NCI-H2171 (cell line): ENCODE measurements around the gene SCAMP5.

Experiments used
- DNase-seq: peaks from one replicate; lab custom pipeline; 2025; lab: John Stamatoyannopoulos, UW

Gene SCAMP5

GRCh38 chr15:75048394-75048793 is 53.0 kb downstream of the SCAMP5 start:
- no peak for DNase-seq

- DNase-seq = peak; percentile 82
Observed at GRCh38 chr15:75049392-75049791, 54.0 kb downstream of the SCAMP5 start.

GRCh38 chr15:75050283-75050682 is 54.9 kb downstream of the SCAMP5 start:
- DNase-seq = no peak

- peak; percentile 73 for DNase-seq
Observed at GRCh38 chr15:75051191-75051608, 55.8 kb downstream of the SCAMP5 start.

- DNase-seq = no peak
Observed at GRCh38 chr15:75051711-75052110, 56.3 kb downstream of the SCAMP5 start.

DNA sequence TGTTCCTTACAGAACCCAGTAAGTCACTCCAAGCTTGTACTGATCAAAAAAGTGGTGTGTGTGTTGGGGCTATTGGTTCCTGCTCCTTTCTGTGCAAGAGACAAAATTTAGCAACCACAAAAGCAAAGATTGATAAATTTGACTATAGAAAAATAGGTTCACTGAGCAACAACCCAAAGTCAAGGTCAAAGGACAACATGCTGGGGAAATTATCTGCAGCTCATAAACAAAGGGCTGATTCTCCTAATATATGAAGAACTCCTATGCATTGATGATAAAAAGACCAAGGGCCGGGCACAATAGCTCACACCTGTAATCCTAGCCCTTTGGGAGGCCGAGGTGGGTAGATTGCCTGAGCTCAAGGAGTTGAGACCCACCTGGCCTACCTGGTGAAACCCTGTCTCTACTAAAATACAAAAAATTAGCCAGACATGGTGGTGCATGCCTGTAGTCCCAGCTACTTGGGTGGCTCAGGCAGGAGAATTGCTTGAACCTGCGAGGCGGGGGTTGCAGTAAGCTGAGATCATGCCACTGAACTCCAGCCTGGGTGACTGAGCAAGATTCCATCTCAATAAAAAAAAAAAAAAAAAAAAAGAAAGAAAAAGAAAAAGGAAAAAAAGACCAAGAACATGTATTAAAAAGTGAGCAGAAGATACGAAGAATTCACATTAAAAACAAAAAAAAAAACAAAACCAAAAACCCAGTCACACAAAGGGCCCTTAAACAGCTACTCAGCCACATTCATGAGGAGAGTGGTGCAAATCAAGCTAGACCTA is 57.8 kb downstream of the SCAMP5 start:
- no peak for DNase-seq

GRCh38 chr15:75053748-75054125 is 58.4 kb downstream of the SCAMP5 start:
- no peak for DNase-seq

DNA sequence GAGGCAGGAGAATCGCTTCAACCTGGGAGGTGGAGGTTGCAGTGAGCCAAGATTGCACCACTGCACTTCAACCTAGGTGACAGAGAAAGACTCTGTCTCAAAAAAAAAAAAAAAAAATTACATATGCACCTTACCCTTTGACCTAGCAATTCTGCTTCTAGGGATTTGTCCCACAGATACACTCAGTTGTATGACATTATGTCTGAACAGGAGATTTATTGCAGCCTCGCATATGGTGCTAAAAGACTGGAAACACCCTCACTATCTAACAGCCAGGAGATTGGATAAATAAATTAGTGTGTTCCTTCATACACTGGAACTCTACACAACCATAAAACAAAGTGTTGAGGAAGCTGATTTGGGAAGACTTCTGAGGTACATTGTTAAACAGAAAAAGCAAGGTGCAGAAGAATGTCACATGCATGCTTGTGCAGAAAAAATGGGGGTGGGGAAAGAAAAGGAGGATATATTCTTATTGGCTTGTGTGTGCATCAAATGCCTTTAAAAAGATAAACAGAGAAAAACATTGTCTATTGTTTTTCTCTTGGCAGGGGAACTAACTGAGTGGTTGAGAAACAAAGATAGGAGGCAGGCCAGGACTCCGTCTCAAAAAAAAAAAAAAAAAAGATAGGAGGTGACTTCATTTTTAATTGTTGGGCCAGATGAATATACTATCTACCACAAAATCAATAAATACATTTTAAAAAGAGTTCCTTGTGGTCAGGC is 59.0 kb downstream of the SCAMP5 start:
- DNase-seq = no peak

DNA sequence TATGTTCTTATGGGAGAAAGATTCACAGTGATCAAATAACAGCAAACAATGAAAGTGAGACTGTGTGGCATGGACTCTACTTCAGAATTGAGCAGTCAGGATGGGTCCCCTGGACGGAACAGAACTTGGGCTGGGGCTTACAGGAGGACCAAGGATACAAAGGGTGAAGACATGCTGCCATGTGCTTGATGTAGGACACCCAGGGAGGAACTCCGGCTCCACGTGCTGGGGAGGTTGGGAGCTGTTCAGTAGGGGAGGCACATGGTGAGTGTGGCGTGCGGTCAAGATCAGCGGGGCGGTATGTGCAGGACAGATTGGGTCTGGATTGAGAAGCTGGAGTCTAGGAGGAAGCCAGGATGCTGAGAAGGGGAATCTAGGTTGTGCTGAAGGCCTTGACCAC is 60.7 kb downstream of the SCAMP5 start:
- no peak for DNase-seq

DNA sequence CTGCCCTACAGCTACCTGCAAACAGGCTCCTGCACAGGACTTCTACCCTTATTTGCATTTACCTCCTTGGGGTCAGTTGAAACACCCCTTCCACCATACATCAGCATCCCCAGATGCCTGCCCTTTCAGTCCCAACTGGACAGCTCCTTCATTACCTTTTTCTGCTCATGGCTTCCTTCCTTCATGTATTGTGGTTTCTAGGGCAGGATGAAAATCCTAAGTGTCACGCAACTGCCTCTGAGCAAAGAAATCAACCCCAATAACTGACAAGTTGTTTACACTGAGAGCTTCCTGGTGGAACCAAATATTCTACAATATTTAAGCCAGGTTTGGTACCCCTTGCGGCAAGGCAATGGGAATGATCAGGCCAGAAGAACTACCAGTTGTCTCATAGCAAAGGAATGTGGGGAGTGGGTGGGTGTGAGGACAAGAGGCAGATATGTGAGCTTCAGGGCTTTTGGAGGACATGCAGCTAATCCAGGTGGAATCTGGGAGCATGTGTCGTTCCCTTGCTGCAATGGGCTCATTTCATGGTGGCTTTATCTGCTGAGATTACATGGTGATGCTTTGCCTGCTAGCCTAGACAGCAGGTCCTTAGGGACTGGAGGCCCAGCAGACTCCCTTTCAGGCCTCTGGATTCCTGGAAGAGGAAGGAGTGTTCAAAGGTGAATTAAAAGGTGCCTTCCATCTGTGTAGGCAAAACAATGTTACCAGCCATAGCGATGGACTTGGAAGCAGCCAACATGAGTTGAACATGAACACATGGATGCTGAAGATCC is 63.0 kb downstream of the SCAMP5 start:
- DNase-seq = no peak

- DNase-seq = no peak
Observed at GRCh38 chr15:75059607-75060006, 64.2 kb downstream of the SCAMP5 start.

DNA sequence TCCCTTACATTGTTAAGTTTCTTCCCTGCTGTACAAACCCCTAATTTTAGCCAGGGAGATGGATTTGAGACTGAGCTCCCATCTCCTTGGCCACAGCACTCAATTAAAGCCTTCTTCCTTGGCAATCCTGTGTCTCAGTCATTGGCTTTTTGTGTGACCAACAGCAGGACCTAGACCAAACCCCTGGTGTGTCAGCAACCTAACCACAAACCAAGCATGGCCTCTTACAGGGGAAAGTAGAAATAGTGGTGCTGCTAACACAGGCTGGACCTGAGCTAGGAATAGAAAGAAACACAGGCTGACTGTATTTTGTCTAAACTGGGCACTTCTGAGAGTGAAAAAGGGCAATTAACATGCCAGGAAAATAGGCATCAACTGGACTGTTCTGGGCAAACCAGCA is 65.9 kb downstream of the SCAMP5 start:
- DNase-seq = no peak

DNA sequence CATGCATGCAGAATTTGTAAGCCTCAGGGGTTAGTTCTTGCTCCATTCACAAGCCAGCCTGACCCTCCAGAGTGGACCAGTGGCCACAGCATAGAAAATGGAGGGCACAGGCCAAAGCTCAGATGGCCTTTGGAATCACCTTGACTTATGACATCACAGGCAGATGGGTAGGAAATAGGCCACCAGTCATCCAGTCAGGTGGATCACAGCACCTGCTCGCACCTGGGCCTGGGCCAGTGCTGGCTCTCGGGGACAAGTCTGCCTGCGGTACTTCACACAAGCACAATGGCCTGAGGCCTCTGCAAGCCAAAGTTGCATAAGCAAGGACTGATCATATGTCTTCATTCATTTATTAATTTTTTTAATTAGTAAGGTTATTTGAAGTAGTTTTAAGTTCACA is 67.3 kb downstream of the SCAMP5 start:
- no peak for DNase-seq

- no peak for DNase-seq
Observed at GRCh38 chr15:75063338-75063737, 68.0 kb downstream of the SCAMP5 start.

- no peak for DNase-seq
Observed at GRCh38 chr15:75063889-75064288, 68.5 kb downstream of the SCAMP5 start.

GRCh38 chr15:75064846-75065245 is 69.5 kb downstream of the SCAMP5 start:
- DNase-seq = no peak

DNA sequence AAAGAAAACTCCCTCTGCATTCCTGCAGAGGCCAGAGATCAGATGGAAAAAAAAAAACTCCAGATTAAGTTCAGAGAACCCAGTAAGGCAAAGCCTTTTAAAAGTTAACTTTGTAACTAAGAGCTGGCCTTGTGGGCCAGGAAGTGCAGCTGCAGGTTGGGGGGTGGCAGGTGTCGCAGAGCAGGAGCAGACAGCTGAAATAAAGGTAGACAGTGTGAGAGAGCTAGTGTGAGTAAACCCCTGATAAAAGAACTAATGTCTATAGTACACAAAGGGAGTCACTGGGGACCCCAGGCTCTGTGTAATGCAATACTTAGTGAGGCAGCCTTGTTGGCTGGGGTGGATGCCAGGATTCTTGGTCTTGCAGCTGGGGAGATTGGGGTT is 70.1 kb downstream of the SCAMP5 start:
- peak; percentile 69 for DNase-seq

- peak; percentile 3 for DNase-seq
Observed at GRCh38 chr15:75065851-75066509, 70.6 kb downstream of the SCAMP5 start.

DNA sequence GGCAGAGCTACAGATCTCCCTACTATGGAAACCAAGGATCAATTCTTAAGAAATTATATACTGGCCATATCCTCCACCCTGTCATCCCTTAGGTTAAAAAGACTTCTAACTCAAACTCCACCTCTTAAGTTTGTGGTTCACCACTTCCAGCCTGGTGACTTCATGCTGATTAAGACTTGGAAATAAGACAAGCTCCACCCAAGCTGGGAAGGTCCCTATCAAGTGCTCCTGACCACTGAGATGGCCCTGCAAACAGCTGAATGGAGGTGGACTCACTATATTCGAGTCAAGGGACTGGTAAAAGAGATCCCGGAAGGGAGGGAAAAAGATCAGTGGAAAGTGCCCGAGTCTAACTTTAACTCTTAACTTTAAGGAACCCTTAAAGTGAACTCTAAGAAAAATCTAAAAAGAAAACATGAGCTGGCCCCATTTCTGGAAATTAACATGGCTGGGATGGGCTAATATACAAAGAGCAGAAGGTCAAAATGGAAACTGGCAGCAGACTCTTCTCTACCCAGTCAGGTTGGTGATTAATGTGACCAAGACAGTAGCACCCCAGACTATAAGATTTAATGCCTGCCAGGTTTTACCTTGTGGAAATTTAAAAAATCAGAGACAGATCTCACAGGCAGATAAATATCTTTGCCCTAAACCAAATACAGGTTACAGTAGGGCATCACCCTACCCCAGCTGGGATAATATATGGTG is 71.9 kb downstream of the SCAMP5 start:
- no peak for DNase-seq

GRCh38 chr15:75068748-75069147 is 73.4 kb downstream of the SCAMP5 start:
- DNase-seq = no peak

DNA sequence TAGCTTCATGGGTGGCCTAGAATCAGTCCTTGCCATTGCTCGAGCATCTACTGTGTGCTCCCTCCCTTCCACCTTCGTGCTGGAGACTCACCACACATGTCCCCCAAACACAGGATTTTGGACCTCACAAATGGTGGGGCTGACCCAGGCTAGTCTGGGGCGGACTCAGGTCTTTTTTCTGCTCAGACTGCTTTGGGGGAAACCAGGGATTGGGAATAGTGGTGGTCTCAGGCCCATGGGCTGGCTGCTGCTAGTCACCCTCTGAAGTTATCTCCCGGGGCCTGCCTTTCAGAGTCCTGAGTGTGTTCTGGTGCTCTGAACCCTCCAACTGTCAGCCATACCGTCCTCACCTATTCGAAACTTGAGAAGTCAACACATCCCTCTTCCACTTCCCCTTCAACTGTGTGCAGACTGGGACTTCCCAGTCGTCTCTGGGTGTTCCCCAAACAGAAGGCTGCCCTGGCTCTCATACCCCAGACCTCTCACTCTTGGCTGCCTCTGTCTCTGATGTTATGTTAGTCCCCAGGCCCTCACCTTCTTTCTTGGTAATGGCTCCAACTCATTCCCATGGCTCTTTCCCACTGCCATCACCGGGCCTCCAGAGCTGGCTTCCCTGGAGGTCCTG is 74.0 kb downstream of the SCAMP5 start:
- no peak for DNase-seq
